HEK293T (cell line): ENCODE results near the gene EMD.

Source experiments
- ELF4 ChIP-seq: fragments of 450-650 bp; IDR thresholded peaks from 2 replicates; pipeline ENCODE4 v1.6.1; 2017; ENCODE audit warnings: antibody characterized with exemption
- FOXA1 ChIP-seq: fragments of 450-650 bp; IDR thresholded peaks from 2 replicates; pipeline ENCODE4 v1.6.1; 2016; ENCODE audit warnings: mild to moderate bottlenecking
- FOXK2 ChIP-seq: fragments of 450-650 bp; IDR thresholded peaks from 2 replicates; pipeline ENCODE4 v1.6.1; 2016; ENCODE audit warnings: mild to moderate bottlenecking
- FOXM1 ChIP-seq: fragments of 450-650 bp; IDR thresholded peaks from 2 replicates; pipeline ENCODE4 v1.6.1; 2017; ENCODE audit warnings: mild to moderate bottlenecking, borderline replicate concordance
- HDGF ChIP-seq: fragments of 450-650 bp; IDR thresholded peaks from 2 replicates; pipeline ENCODE4 v1.6.1; 2017; ENCODE audit warnings: antibody characterized with exemption, borderline replicate concordance
- L3MBTL2 ChIP-seq: fragments of 450-650 bp; conservative IDR thresholded peaks from 2 replicates; pipeline ENCODE4 v1.6.1; 2016; ENCODE audit warnings: mild to moderate bottlenecking
- PKNOX1 ChIP-seq: fragments of 450-650 bp; IDR thresholded peaks from 2 replicates; pipeline ENCODE4 v1.6.1; 2016
- SP1 ChIP-seq: fragments of 450-650 bp; IDR thresholded peaks from 2 replicates; pipeline ENCODE4 v1.6.1; 2017
- TARDBP ChIP-seq: fragments of 450-650 bp; IDR thresholded peaks from 2 replicates; pipeline ENCODE4 v1.6.1; 2016
- ZNF384 ChIP-seq: fragments of 450-650 bp; IDR thresholded peaks from 2 replicates; pipeline ENCODE4 v1.6.1; 2016

GRCh38 chrX:154420402-154420756, 41.3 kb downstream of the EMD start:
- TF ChIP-seq ELF4 (no peak), SP1 (no peak), L3MBTL2 (no peak), TARDBP (no peak), HDGF (no peak), PKNOX1 (no peak), FOXK2 (no peak), FOXM1 (no peak), ZNF384 (no peak), FOXA1 (no peak)
